K562 (cell line): ENCODE measurements around the gene FRRS1L. TPM values are rescaled to one million over a fixed set of nuclear protein-coding genes. Genes with fewer than 3 reads are reported as not detected.

Experiments
- ASH1L ChIP-seq: fragments of 450-650 bp; IDR thresholded peaks from 2 replicates; pipeline ENCODE4 v1.6.1; 2018; ENCODE audit warnings: borderline replicate concordance, mild to moderate bottlenecking, low read depth; ENCODE audit not compliant: partially characterized antibody
- CREM ChIP-seq: IDR thresholded peaks from 2 replicates; pipeline ENCODE4 v1.6.1; 2014; ENCODE audit warnings: antibody characterized with exemption, low read depth
- E2F4 ChIP-seq: sonication (generic); formaldehyde crosslinking; IDR thresholded peaks from 2 replicates; pipeline ENCODE4 v1.8.0; 2022; ENCODE audit warnings: mild to moderate bottlenecking, low read depth, missing genetic modification reagents
- ETS2 ChIP-seq: IDR thresholded peaks from 2 replicates; pipeline ENCODE4 v1.6.1; 2016; ENCODE audit warnings: borderline replicate concordance, missing genetic modification characterization, mild to moderate bottlenecking, moderate library complexity, missing compliant biosample characterization; ENCODE audit not compliant: poor library complexity, severe bottlenecking
- FUS ChIP-seq: fragments of 200-400 bp; formaldehyde crosslinking; optimal IDR thresholded peaks from 2 replicates; pipeline ENCODE3; 2017; ENCODE audit warnings: low read depth, low read length
- HDAC2 ChIP-seq: fragments of 450-650 bp; IDR thresholded peaks from 2 replicates; pipeline ENCODE4 v1.6.1; 2016; ENCODE audit warnings: mild to moderate bottlenecking
- KLF6 ChIP-seq: fragments of 250-450 bp; sonication (Bioruptor Pico); IDR thresholded peaks from 2 replicates; pipeline ENCODE4 v1.4.0; 2020; ENCODE audit warnings: mild to moderate bottlenecking, moderate library complexity, borderline replicate concordance
- MTA1 ChIP-seq: fragments of 450-650 bp; IDR thresholded peaks from 2 replicates; pipeline ENCODE4 v1.6.1; 2017; ENCODE audit warnings: borderline replicate concordance
- NFE2L1 ChIP-seq: fragments of 450-650 bp; IDR thresholded peaks from 2 replicates; pipeline ENCODE4 v1.6.1; 2016; ENCODE audit warnings: missing genetic modification characterization, low read depth, mild to moderate bottlenecking, missing compliant biosample characterization, moderate library complexity, borderline replicate concordance
- POLR3A ChIP-seq: IDR thresholded peaks from 2 replicates; pipeline ENCODE4 v1.6.1; 2011; ENCODE audit warnings: borderline replicate concordance, mild to moderate bottlenecking, moderate library complexity; ENCODE audit not compliant: insufficient read length, insufficient read depth; ENCODE audit errors: extremely low read depth
- PPARD ChIP-seq: fragments of 250-450 bp; sonication (Bioruptor Pico); IDR thresholded peaks from 2 replicates; pipeline ENCODE4 v1.8.0; 2022; ENCODE audit warnings: inconsistent platforms, mild to moderate bottlenecking, moderate library complexity
- RCOR1 ChIP-seq, 2 experiments: IDR thresholded peaks; 2 replicates each; pipeline ENCODE4 v1.6.1; 2012; ENCODE audit warnings: low read depth in 2 of 2, low read length in 2 of 2, borderline replicate concordance in 1 of 2, improper control_type of control experiment in 1 of 2
- RFX1 ChIP-seq: fragments of 450-650 bp; IDR thresholded peaks from 2 replicates; pipeline ENCODE4 v1.6.1; 2016; ENCODE audit warnings: mild to moderate bottlenecking, moderate library complexity
- SPI1 ChIP-seq: IDR thresholded peaks from 2 replicates; pipeline ENCODE4 v1.6.1; 2011; ENCODE audit warnings: low read depth, low read length, control low read depth, borderline replicate concordance
- TGIF2 ChIP-seq: sonication (generic); formaldehyde crosslinking; IDR thresholded peaks from 2 replicates; pipeline ENCODE4 v1.8.1; 2022; ENCODE audit warnings: mild to moderate bottlenecking, missing genetic modification reagents, moderate library complexity
- THRA ChIP-seq: fragments of 450-650 bp; IDR thresholded peaks from 2 replicates; pipeline ENCODE4 v1.6.1; 2017; ENCODE audit warnings: mild to moderate bottlenecking, moderate library complexity
- USF1 ChIP-seq: sonication (generic); formaldehyde crosslinking; IDR thresholded peaks from 2 replicates; pipeline ENCODE4 v1.9.0; 2022; ENCODE audit warnings: mild to moderate bottlenecking, missing genetic modification reagents
- ZFPM2 ChIP-seq: fragments of 250-450 bp; sonication (Bioruptor Pico); IDR thresholded peaks from 2 replicates; pipeline ENCODE4 v1.5.1; 2022; ENCODE audit warnings: mild to moderate bottlenecking
- ZNF583 ChIP-seq: fragments of 250-450 bp; sonication (Bioruptor Pico); IDR thresholded peaks from 2 replicates; pipeline ENCODE4 v1.4.0; 2020
- ZNF586 ChIP-seq: fragments of 450-650 bp; formaldehyde crosslinking; conservative IDR thresholded peaks from 2 replicates; pipeline ENCODE4 v1.4.0; 2020; ENCODE audit warnings: mild to moderate bottlenecking, moderate library complexity
- polyA plus RNA-seq, 8 experiments: library from polyadenylated mRNA; depleted of rRNA in 4 of 8; stranded (reverse) in 5 of 8; unstranded in 3 of 8; fragments of >200 nt; fragmentation: Nextera tagmentation in 2 of 8; fragmentation: Illumina TruSeq in 1 of 8; extraction: Ambion mirVana in 2 of 8; extraction: Trizol in 1 of 8; gene quantifications; 2 replicates each; pipeline versions ENCODE4 v1.2.1 to v1.2.3, GENCODE V29; 2011 to 2014; ENCODE audit warnings: inconsistent platforms in 1 of 8, missing spikeins in 1 of 8
- total RNA-seq, 7 experiments: library from RNA; depleted of rRNA in 6 of 7; stranded (reverse); fragments of >200 nt in 6 of 7; fragmentation: Illumina TruSeq in 2 of 7; extraction: Trizol in 2 of 7; gene quantifications; 2 replicates each; pipeline versions ENCODE4 v1.2.1 to v1.2.3, GENCODE V29; 2011 to 2021; ENCODE audit warnings: low replicate concordance in 1 of 7
- TF ChIP-seq, protein P1 (sequence below): IDR thresholded peaks from 2 replicates; pipeline ENCODE4 v1.6.1; 2012; ENCODE audit warnings: low read depth, low read length, improper control_type of control experiment, borderline replicate concordance
- TF ChIP-seq, protein P2 (sequence below), 2 experiments: fragments of 450-650 bp in 1 of 2; sonication (generic) in 1 of 2; formaldehyde crosslinking; conservative IDR thresholded peaks; 2 replicates each; pipeline versions ENCODE4 v1.4.0 to v1.8.1; 2020 to 2022; ENCODE audit warnings: mild to moderate bottlenecking in 1 of 2, missing genetic modification reagents in 1 of 2

The FRRS1L gene
- total and polyA plus RNA-seq, 9 of the 15 experiments (the other 6 are each of a cell fraction or from before 2014, with no cell fraction given) = under 0.01 to 0.04 (median 0.03) TPM; not detected in 5

DNA sequence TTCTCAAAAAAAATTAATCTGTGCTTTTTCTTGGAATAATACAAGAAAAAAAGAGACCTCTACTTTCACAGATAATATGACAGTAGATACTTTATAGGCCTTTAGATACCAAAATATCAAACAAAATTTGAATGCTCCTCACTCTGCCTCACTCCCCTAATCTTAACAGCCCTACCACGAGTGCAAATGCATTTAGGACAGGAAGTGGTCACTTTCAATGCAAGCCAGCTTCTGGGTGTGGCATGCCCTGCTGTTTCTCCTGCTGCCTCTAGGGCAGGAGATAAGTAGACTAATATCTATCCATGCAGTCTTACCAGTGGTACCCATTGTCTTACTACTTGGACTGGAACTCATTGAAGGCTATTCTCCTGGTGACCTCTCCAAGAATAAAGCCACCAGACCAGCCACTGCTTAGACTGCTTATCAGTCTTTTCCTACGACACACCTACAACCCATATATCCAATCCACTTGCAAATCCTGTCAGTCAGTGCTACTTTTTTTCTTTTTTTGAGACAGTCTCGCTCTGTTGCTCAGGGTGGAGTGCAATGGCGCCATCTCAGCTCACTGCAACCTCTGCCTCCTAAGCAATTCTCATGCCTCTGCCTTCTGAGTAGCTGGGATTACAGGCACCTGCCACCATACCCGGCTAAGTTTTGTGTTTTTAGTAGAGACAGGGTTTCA, 23.0 kb downstream of the FRRS1L start (continued):
- TF ChIP-seq PPARD = no peak
- peak; percentile 74; the same call in 1 of the 2 replicates for TF ChIP-seq KLF6
- TF ChIP-seq RFX1 = no peak
- TF ChIP-seq E2F4 = no peak
- TF ChIP-seq, protein P1, sequence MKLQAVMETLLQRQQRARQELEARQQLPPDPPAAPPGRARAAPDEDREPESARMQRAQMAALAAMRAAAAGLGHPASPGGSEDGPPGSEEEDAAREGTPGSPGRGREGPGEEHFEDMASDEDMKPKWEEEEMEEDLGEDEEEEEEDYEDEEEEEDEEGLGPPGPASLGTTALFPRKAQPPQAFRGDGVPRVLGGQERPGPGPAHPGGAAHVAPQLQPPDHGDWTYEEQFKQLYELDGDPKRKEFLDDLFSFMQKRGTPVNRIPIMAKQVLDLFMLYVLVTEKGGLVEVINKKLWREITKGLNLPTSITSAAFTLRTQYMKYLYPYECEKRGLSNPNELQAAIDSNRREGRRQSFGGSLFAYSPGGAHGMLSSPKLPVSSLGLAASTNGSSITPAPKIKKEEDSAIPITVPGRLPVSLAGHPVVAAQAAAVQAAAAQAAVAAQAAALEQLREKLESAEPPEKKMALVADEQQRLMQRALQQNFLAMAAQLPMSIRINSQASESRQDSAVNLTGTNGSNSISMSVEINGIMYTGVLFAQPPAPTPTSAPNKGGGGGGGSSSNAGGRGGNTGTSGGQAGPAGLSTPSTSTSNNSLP = peak; percentile 62; the same call in 1 of the 2 replicates
- no peak for TF ChIP-seq USF1 (CRISPR knock-in tag)
- TF ChIP-seq ZNF583 (CRISPR knock-in tag) = no peak
- no peak for TF ChIP-seq ETS2
- TF ChIP-seq ZNF586 (CRISPR knock-in tag) = no peak
- no peak for TF ChIP-seq POLR3A
- no peak for TF ChIP-seq NFE2L1 (tag)
- TF ChIP-seq THRA = no peak
- TF ChIP-seq MTA1 = 0 out of 2 replicates have a peak, but pooled peaks have one; percentile 12
- peak in 1 of 2 experiments; percentile 79; a peak in 2 of 4 replicates for TF ChIP-seq RCOR1 (IDR thresholded peaks at IDR 0.05; ENCODE audit: borderline replicate concordance in 1 of 2, low read depth in 2 of 2, low read length in 2 of 2)
- TF ChIP-seq HDAC2 = peak; percentile 58; the same call in 1 of the 2 replicates
- no peak for TF ChIP-seq ASH1L
- TF ChIP-seq FUS = no peak
- TF ChIP-seq SPI1 = peak; percentile 73
- TF ChIP-seq ZFPM2 = no peak
- no peak for TF ChIP-seq TGIF2 (CRISPR knock-in tag)
- TF ChIP-seq, protein P2, sequence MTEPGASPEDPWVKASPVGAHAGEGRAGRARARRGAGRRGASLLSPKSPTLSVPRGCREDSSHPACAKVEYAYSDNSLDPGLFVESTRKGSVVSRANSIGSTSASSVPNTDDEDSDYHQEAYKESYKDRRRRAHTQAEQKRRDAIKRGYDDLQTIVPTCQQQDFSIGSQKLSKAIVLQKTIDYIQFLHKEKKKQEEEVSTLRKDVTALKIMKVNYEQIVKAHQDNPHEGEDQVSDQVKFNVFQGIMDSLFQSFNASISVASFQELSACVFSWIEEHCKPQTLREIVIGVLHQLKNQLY (CRISPR knock-in tag; conservative IDR thresholded peaks at IDR 0.05) = no peak
- peak; percentile 54; the same call in 1 of the 2 replicates for TF ChIP-seq CREM
